Measurements from ENCODE around the gene WSCD2.
A peak's percentile ranks its signal among the peaks of the same experiment; 100 is the strongest.

WSCD2 gene

DNA sequence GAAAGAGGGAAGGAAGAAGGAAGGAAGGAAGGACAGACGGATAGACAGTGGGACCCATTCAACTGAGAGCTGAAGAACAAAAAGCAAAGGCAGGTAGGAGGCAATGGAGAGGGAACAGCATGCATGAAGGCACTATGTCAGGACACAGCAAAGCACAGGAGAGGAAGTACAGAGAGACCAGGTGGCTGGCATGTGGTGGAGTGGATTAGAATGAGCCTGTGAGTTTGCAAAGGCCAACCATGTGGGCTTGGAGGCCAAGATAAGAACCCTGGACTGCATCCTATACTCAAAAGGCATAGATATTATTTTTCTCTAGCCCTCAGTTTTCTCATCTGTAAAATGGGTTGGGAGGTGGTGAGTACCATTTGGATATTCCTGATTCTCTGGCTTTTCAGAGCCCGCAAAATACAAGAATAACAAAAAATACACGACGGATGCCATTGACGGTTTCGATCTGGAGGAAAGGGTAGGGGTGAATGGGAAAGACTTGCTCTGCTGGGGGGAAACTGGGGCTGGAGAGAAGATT is 102.9 kb downstream of the WSCD2 start:
- DNase-seq: no peak

DNA sequence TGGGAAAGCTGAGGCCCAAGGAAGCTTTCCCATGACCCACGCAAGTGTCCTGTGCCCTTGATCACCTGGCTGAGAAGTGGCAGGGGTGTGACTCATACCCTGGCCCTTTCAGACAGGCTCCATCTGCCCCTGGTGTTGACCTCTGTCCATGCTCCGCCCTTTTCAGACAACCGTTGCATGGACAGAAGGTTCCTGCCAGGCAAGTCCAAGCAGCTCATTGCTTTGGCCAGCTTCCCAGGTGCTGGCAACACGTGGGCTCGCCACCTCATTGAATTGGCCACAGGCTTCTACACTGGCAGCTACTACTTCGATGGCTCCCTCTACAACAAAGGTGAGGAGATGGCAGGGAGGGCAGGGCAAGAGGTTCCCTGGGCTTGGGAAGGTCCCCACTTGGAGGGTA is 103.5 kb downstream of the WSCD2 start:
- no peak for DNase-seq

DNA sequence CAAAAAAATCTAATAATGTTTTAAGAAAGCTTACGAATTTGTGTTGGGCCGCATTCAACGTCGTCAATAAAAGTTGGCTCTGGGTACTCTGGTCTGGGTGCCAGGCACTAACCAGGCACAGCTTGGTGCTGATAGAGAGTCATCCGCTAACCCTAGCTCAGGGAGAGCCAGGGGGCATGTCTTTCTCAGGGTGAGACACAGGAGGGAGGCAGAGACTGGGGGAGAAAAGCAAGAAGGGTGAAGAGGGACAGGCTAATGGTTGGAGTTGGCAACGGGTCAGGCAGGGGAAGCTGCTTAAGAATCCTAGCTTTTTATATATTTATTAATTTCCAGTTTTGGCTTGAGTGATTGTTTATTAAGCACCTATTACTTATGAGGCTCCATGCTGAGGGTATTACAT is 105.1 kb downstream of the WSCD2 start:
- DNase-seq: no peak

DNA sequence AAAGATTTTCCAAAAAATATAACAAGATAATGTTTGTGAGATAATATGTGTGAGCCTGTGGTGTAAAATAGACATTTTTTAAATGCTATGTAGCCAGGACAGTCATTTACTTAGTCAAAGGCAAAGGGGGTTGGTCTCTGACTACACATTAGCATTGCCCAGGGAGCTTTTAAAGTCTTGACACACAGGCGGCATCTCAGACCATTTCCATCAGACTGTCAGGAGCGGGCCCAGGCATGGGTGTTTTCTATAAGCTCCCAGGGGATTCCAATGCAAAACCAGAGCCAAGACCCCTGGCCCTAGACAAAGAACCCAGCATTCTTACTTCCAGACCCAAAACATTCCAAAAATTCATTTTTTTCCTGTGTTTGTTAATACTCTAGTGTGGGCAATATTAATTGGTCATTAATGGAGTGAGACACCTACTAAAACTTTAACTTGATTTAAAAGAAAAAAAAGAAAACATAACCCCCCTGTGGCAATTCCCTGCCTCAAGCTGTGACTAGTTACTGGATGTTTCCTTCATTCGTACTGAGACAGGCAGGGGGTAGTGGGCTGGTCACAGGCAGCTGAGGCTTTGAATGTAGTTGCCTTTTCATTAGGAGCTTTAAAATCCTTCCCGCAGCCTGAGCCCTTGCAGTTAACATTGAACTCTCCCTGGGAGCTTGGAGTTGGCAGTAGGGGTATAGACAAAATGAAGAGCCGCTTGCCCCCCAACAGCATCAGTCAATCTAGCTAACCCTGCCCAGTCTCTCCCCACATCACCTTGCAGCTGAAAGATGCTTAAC is 106.3 kb downstream of the WSCD2 start:
- no peak for DNase-seq

- DNase-seq: no peak
Observed at GRCh38 chr12:108235985-108236263, 106.8 kb downstream of the WSCD2 start.

GRCh38 chr12:108236366-108236765 is 107.3 kb downstream of the WSCD2 start:
- DNase-seq: no peak

DNA sequence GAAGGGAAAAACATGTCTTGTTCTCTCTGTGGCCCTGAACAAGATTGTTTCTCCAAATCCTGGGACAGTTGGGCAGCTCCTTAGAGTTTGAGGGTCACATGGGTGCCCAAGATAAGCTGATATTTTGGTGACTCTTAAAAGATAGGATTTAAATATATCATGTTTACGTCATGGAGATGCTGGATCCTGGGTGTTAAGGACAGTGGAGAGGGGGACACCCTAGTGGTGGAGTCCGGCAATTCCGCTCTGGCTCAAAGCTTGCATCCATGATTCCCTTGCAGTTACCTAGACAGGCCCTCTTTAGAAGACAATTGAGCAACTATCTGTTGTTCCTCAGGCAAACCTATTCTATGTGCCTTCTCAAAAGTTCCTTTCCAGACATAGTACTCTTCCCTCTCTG is 108.2 kb downstream of the WSCD2 start:
- DNase-seq: no peak

GRCh38 chr12:108238474-108238873 is 109.4 kb downstream of the WSCD2 start:
- no peak for DNase-seq

DNA sequence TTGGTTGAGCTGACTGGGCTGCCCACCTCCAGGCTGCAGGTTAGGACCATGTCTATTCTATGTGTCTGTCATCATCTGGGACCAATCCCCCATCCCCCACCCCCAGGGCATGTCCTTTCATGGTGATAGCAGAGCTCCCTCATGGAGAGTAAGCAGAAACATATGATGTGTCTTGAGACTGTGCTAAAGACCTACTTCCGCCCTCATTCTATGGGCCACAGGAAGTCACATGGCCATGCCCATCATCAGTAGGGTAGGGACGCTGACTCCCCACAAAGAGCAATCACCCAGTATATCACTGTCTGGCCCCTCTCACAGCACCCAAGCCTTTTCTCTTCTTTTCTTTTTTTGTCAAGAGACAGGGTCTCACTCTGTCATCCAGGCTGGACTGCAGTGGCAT is 110.3 kb downstream of the WSCD2 start:
- no peak for DNase-seq

DNA sequence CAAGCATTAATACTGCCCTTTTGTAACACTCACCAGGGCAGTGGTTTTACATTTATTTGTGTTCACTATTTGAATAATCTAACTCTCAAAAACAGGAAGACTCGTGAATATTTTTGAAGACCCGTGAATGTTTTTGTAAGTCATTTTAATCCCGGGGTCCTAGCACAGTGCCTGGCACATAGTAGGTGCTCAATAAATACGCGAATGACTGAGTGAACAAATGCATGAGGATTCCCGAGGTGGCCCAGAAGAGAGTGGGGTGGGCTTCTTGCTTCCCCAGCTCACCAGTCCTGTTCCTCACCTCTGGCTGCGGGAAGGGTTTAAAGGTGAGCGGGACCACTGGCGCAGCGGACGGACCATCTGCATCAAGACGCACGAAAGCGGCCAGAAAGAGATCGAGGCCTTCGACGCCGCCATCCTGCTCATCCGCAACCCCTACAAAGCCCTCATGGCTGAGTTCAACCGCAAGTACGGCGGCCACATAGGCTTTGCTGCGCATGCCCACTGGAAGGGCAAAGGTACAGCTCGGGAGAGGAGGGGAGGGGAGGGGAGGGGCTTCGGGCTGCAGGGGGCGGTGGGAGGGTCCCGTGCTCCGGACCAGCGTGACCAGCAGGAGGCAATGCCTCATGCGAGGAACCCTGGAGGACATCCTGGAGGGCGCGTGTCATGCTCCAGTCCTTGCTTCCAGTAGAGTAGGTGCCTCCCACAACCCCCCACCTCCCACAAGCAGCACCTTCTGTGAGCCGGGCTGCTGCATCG is 111.1 kb downstream of the WSCD2 start:
- no peak for DNase-seq

DNA sequence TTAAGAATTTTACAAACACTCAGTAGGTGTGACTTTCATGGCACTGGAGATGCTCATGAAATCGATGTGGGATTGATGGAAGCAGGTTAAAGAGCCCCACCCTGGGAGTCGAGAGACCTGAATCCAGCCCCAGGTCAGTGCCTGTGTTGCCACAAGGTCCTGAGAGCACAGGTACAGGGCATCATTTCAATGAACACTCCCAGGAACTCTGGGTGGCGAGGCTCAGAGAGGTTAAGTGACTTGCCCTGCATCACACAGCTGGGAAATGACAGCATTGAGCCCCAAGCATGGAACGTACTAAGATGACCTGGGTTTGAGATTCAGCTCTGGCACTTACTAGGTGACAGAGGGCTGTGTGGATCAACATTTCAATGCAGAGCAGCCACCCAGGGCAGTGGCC is 111.8 kb downstream of the WSCD2 start:
- DNase-seq: no peak

DNA sequence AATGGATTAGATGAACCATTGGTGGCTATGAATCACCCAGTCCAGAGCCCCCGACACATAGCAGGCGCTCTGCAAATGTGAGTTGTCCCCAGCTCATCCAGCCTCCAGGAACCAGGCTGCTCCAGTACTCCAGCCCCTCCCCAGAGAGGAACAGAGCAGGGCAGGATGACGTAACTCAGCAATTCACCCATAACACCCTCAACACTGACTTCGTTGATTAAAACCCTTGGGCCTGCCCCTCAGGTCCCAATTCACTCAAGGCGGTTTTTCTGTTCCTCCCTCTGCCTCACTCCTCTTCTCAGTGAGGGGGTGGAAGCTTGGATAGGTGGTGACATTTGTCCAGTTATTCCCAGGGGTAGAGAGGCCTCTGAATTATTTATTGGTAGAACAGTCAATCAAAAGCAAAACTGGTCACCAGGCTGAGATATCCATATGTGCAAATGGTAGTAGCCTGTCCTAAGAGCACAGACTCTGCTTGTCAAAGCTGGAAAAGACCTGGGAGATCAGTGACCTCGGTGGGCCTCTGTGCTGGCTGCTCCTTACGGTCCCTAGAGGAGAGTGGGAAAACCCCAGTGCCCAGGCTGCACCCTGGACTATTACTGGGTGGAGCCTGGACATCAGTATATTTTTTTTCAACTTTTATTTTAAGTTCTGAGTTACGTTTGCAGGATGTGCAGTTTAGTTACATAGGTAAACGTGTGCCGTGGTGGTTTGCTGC is 113.1 kb downstream of the WSCD2 start:
- peak in 14 of 56 donors; percentile 3 to 57 (median 14) for DNase-seq

DNA sequence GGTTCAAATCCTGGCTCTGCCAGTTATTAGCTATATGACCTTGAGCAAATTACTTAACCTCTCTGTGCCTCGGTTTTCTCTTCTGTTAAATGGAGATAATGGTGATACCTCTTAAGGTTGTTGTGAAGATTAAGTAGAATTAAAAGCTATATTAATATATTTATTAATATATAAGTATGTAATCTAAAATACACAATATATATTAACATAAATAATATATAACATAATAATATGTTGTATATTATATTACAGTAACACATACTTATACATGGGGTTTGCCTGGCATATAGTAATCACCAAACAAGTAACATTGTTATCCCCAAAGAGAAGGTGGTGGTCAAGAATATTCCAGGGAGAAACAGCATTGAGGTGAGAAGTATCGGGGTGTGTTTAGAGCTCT is 118.0 kb downstream of the WSCD2 start:
- no peak for DNase-seq

DNA sequence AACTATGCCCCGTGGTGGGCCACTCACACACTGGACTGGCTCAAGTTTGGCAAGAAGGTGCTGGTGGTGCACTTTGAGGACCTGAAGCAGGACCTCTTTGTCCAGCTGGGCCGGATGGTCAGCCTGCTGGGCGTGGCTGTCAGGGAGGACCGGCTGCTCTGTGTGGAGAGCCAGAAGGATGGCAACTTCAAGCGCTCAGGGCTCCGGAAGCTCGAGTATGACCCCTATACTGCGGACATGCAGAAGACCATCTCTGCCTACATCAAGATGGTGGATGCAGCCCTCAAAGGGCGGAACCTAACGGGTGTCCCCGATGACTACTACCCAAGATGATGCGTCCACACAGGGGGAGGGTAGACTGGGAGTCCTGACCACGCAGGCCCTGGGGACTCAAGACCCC is 118.9 kb downstream of the WSCD2 start:
- no peak for DNase-seq

DNA sequence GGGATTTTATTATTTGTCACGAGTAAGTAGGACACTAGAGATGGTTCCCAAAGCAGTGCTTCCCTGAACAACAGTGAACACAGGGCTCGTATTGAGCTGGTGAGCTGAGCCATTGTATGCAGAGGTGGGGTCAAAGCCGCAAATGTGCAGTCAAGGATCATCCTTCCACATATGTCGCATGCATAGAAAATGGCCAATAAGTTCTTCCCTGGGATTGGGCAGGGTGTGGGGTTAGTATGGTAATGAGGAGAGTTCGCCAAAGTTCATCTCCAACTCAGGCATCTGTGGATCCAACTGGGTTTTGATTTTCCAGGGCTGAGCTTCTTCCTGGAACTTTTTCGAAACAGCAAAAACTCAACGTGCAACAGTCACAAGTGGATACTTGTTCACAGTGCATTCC is 123.4 kb downstream of the WSCD2 start:
- no peak for DNase-seq

DNA sequence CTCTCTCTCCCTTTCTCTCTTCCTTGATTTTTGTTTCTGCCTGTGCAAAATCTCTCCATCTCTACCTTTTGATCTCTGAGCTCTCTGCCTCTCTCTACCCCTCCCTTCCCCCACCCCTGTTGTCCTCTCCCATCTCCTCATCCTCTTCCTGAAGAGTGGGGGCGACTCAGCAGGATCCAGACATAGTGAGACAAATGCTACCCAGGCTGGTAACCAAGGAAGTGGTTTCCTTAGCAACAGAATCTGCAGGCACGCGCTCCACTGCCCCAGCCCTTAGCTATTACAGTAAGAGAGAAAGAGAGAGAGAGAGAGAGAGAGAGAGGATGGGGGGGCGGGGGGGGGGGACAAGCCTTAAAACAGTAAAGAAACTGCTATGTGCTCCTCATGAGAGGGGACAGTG is 124.5 kb downstream of the WSCD2 start:
- DNase-seq: peak in 35 of 56 donors; percentile 3 to 82 (median 50)

GRCh38 chr12:108254030-108254429 is 124.9 kb downstream of the WSCD2 start:
- DNase-seq: peak in 1 of 56 donors; percentile 27

DNA sequence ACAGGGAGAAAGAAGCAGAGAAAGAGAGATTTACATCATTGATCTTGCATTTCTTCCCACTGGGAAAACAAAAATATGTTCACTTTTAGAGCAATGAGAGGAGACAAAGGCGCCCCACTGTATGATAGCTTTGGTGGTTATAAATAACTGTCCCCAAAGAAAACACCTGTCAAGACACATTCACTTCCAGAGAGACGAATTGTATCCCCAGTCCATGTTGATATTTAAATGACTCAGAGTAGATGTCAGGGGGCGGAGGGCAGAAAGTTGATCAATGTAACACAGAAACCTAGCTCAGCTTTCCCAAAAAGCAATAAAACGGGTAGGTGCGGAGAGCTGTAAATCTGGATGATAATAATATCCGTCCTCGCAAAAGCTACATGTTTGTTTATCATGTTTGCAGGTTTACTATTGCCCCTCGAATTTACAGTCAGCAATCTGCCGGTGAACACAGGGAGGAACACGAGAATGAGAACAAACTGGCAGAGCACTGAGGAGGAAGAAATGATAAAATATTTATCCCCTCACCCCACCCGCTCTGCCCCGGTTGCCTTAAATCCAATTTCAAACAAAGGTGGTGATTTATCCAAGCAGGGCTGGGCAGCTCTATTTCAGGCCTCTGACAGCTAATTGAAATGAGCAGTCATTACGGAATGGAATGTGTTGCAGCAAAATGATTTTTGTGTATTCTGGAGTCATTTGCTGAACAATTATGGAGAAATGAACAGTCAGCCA is 125.6 kb downstream of the WSCD2 start:
- peak in 2 of 56 donors; percentile 13 to 18 for DNase-seq

DNA sequence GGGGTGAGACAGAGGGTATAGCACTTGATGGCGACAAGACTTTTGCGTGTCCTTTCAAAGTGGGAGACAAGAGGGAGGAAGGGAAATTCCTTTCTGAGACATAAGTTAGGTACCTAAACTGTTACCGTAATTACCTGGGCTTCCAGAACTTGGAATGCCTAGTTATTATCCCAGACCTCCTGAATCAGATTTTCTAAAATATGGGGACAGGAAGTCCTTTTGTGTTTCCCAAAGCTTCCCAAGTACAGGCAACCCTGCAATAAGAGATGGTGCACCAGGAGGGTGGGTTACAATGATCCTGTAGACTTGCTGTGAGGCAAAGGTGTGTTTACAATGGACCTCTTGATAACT is 126.1 kb downstream of the WSCD2 start:
- DNase-seq: no peak

GRCh38 chr12:108257004-108257403 is 127.9 kb downstream of the WSCD2 start:
- peak in 11 of 56 donors; percentile 2 to 27 (median 12) for DNase-seq

DNA sequence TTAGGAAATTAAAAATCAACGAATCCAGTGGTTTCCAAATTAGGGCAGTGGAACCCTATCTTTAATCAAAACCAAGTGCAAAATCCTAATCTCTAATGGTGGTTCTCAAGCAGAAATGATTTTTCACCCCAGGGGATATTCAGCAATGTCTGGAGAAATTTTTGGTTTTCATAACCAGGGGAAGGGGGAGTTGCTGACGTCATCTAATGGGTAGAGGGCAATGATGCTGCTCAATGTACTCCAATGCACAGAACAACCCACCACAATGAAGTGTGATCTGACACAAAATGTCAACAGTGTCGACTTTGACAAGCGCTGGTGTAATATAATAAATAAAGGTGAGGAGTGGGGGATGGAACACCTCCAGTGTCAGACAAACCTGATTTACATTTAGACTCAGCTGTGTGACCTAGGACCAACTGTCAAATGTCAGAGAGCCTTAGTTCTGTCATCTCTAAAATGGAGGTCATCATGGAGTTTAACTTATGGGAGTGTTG is 128.6 kb downstream of the WSCD2 start:
- DNase-seq: no peak
